Epithelial cell of esophagus (primary cell): ENCODE data around the gene LRMDA.
"Not testable (repeated sequence)": the region's sequence is repeated elsewhere in the genome, so short reads cannot be mapped to it uniquely, and the experiment has no call there.

ENCODE experiments used
- DNase-seq: peaks from one replicate; pipeline ENCODE4 v3.0.0; 2010; ENCODE audit warnings: low read depth
- H3K4me3 ChIP-seq: 2 replicates; pipeline ENCODE4 v1.5.1; 2011; ENCODE audit warnings: mild to moderate bottlenecking, low read length, control low read depth
- CTCF ChIP-seq: IDR thresholded peaks from 2 replicates; pipeline ENCODE4 v1.5.1; 2011; ENCODE audit warnings: low read depth, mild to moderate bottlenecking, low read length, control low read depth, inconsistent platforms; ENCODE audit not compliant: insufficient read depth; ENCODE audit errors: missing control alignments

Gene LRMDA

DNA sequence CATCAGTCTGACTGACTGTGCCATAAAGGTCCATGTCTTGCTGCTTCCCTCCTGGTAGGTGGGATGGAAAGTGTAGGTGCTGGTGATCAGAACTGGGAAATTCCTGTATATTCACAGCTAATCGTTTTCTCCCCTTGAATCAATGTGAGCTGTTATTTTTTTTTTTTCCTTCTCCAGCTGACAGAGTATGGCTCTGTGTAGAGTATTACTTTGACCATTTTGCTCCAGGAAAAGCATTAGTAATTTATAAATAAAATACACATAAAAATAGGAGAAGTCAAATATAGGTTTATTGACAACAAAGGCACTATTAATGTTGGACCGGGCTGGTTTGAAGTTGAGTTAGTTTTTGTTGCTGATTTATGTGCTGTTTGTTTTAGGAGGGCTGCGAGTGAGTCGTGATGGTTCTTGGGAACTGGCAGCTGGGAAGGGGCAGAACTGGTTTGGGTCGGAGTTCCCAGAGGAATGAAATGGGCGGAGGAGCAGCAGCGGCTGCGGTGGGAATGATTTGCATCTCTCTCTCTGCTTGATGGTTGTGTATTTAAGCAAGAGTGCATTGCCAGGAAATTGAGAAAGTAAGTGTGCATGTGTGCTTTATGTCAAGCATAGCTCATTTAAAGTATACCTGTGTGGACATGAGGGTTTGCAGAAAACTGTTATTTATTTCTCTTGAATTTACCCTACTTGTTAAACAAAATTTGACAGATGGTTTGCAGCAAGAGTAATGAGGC is 80.9 kb downstream of the LRMDA start:
- no peak overlapping the region for H3K4me3 ChIP-seq
- peak; percentile 15 for DNase-seq
- TF ChIP-seq CTCF: no peak

- no peak overlapping the region for H3K4me3 ChIP-seq
- TF ChIP-seq CTCF: no peak
- DNase-seq: no peak
Measured at GRCh38 chr10:75513292-75513885, 82.0 kb downstream of the LRMDA start.

DNA sequence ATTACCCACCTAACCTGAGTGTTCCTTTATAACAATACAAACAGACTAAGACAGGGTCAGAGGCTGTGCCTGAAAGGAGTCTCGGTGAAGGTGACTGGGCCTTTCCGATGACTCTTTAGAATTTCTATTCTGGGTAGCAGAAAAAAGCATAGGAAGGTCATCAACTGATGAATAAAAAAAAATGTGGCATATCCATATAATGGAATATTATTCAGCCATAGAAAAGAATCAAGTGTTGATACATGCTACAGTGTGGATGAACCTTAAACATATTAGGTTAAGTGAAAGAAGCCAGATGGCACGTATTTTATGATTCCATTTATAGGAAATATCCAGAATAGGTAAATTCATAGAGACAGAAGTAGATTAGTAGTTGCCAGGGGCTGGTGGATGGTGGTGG is 83.4 kb downstream of the LRMDA start:
- DNase-seq: no peak
- no peak overlapping the region for H3K4me3 ChIP-seq
- TF ChIP-seq CTCF: no peak

DNA sequence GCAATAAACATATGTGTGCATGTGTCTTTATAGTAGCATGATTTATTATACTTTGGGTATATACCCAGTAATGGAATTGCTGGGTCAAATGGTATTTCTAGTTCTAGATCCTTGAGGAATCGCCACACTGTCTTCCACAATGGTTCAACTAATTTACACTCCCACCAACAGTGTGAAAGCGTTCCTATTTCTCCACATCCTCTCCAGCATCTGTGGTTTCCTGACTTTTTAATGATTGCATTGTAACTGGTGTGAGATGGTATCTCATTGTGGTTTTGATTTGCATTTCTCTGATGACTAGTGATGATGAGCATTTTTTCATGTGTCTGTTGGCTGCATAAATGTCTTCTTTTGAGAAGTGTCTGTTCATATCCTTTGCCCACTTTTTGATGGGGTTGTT is 84.7 kb downstream of the LRMDA start:
- not testable (repeated sequence) for DNase-seq

DNA sequence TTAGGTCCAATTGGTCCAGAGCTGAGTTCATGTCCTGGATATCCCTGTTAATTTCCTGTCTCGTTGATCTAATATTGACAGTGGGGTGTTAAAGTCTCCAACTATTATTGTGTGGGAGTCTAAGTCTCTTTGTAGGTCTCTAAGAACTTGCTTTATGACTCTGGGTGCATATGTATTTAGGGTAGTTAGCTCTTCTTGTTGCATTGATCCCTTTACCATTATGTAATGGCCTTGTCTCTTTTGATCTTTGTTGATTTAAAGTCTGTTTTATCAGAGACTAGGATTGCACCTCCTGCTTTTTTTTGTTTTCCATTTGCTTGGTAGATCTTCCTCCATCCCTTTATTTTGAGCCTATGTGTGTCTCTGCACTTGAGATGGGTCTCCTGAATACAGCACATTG is 87.8 kb downstream of the LRMDA start:
- not testable (repeated sequence) for DNase-seq, H3K4me3 ChIP-seq

More for the DNA sequence above, 84.7 kb downstream of the LRMDA start:
- H3K4me3 ChIP-seq: not testable (repeated sequence)

DNA sequence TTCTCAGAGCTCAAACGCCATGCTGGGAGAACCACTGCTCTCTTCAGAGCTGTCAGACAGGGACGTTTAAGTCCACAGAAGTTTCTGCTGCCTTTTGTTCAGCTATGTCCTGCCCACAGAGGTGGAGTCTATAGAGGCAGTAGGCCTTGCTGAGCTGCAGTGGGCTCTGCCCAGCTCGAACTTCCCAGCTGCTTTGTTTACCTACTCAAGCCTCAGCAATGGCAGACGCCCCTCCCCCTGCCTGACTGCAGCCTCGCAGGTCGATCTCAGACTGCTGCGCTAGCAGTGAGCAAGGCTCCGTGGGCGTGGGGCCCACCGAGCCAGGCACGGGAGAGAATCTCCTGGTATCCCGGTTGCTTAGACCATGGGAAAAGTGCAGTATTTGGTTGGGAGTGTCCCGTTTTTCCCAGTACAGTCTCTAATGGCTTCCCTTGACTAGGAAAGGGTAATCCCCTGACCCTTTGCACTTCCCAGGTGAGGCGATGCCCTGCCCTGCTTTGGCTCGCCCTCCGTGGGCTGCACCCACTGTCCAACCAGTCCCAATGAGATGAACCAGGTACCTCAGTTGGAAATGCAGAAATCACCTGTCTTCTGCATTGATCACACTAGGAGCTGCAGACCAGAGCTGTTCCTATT is 89.9 kb downstream of the LRMDA start:
- not testable (repeated sequence) for DNase-seq

GRCh38 chr10:75525067-75525466 is 93.6 kb downstream of the LRMDA start:
- no peak for TF ChIP-seq CTCF
- H3K4me3 ChIP-seq: no peak overlapping the region
- DNase-seq: no peak

More for the DNA sequence above, 89.9 kb downstream of the LRMDA start:
- H3K4me3 ChIP-seq: not testable (repeated sequence)

DNA sequence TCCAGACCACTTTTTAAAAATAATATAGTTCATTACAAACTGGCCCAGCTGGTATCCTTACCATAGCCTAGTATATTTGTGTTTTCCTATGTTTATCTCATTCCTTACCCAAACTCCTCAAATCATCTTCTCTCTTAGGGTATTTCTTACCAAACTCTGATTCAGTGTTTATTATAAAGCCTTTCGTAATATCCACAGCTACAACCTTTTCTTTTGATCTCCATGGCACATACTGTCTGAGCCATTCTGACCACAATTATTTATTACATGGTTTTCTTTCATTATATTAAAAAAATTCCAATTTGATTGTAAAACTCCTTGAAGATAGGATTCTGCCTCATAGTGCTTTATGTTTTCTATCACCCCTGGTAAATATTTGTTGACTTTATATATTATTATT is 94.2 kb downstream of the LRMDA start:
- no peak overlapping the region for H3K4me3 ChIP-seq
- DNase-seq: peak; percentile 11
- TF ChIP-seq CTCF: no peak
